Measurements from ENCODE around the gene TXNIP.

DNA sequence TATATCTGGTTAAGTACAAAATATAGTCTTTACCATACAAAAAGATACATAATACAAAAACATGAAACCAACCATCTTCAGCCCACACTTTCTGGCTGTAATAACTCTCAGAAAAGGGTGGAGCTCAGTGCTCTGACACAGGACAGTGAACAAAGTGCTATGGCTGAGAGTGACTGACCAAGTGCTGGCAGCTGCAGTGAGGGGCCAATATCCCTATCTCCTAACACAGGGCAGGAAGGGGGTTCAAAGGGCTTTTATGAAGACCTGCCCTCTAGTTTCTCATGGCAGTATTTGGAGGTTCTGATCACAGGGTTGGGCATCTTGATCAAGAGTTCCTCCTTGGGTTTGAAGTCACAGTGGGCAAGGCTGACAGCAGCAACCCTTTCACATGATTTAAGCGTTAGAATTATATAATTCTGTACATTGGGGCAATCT is 3.9 kb downstream of the TXNIP start:
- TF ChIP-seq, protein P1, sequence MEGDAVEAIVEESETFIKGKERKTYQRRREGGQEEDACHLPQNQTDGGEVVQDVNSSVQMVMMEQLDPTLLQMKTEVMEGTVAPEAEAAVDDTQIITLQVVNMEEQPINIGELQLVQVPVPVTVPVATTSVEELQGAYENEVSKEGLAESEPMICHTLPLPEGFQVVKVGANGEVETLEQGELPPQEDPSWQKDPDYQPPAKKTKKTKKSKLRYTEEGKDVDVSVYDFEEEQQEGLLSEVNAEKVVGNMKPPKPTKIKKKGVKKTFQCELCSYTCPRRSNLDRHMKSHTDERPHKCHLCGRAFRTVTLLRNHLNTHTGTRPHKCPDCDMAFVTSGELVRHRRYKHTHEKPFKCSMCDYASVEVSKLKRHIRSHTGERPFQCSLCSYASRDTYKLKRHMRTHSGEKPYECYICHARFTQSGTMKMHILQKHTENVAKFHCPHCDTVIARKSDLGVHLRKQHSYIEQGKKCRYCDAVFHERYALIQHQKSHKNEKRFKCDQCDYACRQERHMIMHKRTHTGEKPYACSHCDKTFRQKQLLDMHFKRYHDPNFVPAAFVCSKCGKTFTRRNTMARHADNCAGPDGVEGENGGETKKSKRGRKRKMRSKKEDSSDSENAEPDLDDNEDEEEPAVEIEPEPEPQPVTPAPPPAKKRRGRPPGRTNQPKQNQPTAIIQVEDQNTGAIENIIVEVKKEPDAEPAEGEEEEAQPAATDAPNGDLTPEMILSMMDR (IDR thresholded peaks at IDR 0.05), result no peak
- no peak for TF ChIP-seq POLR2A (IDR thresholded peaks at IDR 0.05)
